D721Med (cell line): ENCODE data around the gene CDH13.

Source experiments
- DNase-seq: peaks from one replicate; pipeline ENCODE4 v3.0.0; 2011; ENCODE audit warnings: low spot score; ENCODE audit not compliant: insufficient read length
- FAIRE-seq: peaks from 2 replicates; lab custom pipeline; 2011; peaks lifted over from hg19 to GRCh38; lab: Jason Lieb, UNC
- CTCF ChIP-seq: IDR thresholded peaks from 2 replicates; pipeline ENCODE4 v1.5.1; 2012; ENCODE audit warnings: mild to moderate bottlenecking, control low read depth; ENCODE audit not compliant: insufficient read depth; ENCODE audit errors: missing control alignments

CDH13 gene

GRCh38 chr16:83029467-83029866, 402.7 kb downstream of the CDH13 start:
- no peak for DNase-seq
- no peak for FAIRE-seq
- no peak for TF ChIP-seq CTCF

GRCh38 chr16:83031524-83031923, 404.8 kb downstream of the CDH13 start:
- FAIRE-seq, result no peak

GRCh38 chr16:83037102-83037501, 410.3 kb downstream of the CDH13 start:
- TF ChIP-seq CTCF, result no peak
- DNase-seq (no peak), FAIRE-seq (no peak)

More at GRCh38 chr16:83031524-83031923, 404.8 kb downstream of the CDH13 start:
- no peak for DNase-seq
- no peak for TF ChIP-seq CTCF

- DNase-seq, result no peak
- no peak for FAIRE-seq
- no peak for TF ChIP-seq CTCF
Observed at GRCh38 chr16:83037884-83038283, 411.1 kb downstream of the CDH13 start.

- FAIRE-seq (no peak), DNase-seq (no peak)
- no peak for TF ChIP-seq CTCF
Observed at GRCh38 chr16:83040174-83040573, 413.4 kb downstream of the CDH13 start.

- no peak for DNase-seq
- no peak for TF ChIP-seq CTCF
- no peak for FAIRE-seq
Observed at GRCh38 chr16:83044589-83044988, 417.8 kb downstream of the CDH13 start.

GRCh38 chr16:83045790-83046189, 419.0 kb downstream of the CDH13 start:
- no peak for TF ChIP-seq CTCF
- no peak for FAIRE-seq
- DNase-seq, result no peak
